HG02763 (cell line): ENCODE results near the gene CHID1.
A peak's percentile ranks its signal among the peaks of the same experiment; 100 is the strongest.

Experiments
- ATAC-seq: cut with Tn5 transposase; IDR thresholded peaks from one replicate; pipeline ENCODE4 v1.9.1; 2021; ENCODE audit warnings: mild to moderate bottlenecking, moderate library complexity; ENCODE audit not compliant: unreplicated experiment

The CHID1 gene

GRCh38 chr11:837990-838307, 72.7 kb downstream of the CHID1 start:
- no peak for ATAC-seq

- no peak for ATAC-seq
Measured at GRCh38 chr11:837189-837989, 73.2 kb downstream of the CHID1 start.

- no peak for ATAC-seq
Measured at GRCh38 chr11:836700-837099, 73.9 kb downstream of the CHID1 start.

GRCh38 chr11:836274-836673, 74.3 kb downstream of the CHID1 start:
- ATAC-seq: no peak

GRCh38 chr11:834371-835316, 76.0 kb downstream of the CHID1 start:
- ATAC-seq: no peak

- no peak for ATAC-seq
Measured at GRCh38 chr11:833849-834311, 76.7 kb downstream of the CHID1 start.

GRCh38 chr11:833114-833791, 77.4 kb downstream of the CHID1 start:
- no peak for ATAC-seq

GRCh38 chr11:832529-833113, 78.0 kb downstream of the CHID1 start, which contains the start of gene CD151:
CD151 (plus strand) TSS chr11:832952; CDS start chr11:836070, 3,118 bp downstream.
- ATAC-seq: peak; percentile 41

GRCh38 chr11:831961-832528, 78.6 kb downstream of the CHID1 start:
- ATAC-seq: no peak

GRCh38 chr11:831118-831864, 79.3 kb downstream of the CHID1 start:
- no peak for ATAC-seq

GRCh38 chr11:830295-831117, 80.1 kb downstream of the CHID1 start:
- ATAC-seq: no peak

GRCh38 chr11:829847-830294, 80.7 kb downstream of the CHID1 start:
- no peak for ATAC-seq

GRCh38 chr11:829176-829846, 81.3 kb downstream of the CHID1 start:
- no peak for ATAC-seq

GRCh38 chr11:828506-829175, 82.0 kb downstream of the CHID1 start:
- ATAC-seq: no peak

GRCh38 chr11:827897-828192, 82.8 kb downstream of the CHID1 start, which contains the start of gene CRACR2B:
CRACR2B (plus strand) TSS chr11:827919; CDS start chr11:828608, 689 bp downstream.
- no peak for ATAC-seq

- no peak for ATAC-seq
Measured at GRCh38 chr11:827146-827896, 83.3 kb downstream of the CHID1 start.

GRCh38 chr11:826836-827145, 83.8 kb downstream of the CHID1 start:
- no peak for ATAC-seq
